Activated CD8-positive, alpha-beta memory T cell treated with anti-CD3 and anti-CD28 coated beads for 36 hours (primary cell): ENCODE results near the gene TNFRSF6B. TPM values are rescaled to one million over a fixed set of nuclear protein-coding genes. Genes with fewer than 3 reads are reported as not detected.

ENCODE experiments used
- CTCF ChIA-PET: fragments of 350-600 bp; sonication (Branson Sonifier 250); formaldehyde crosslinking; loops from one replicate; lab custom pipeline; 2021; ENCODE audit warnings: antibody characterized with exemption; lab: Charles Lee
- POLR2A ChIA-PET: fragments of 350-600 bp; sonication (Branson Sonifier 250); formaldehyde crosslinking; loops from one replicate; lab custom pipeline; 2021; ENCODE audit warnings: antibody characterized with exemption; lab: Charles Lee
- total RNA-seq, 2 experiments: library from RNA; stranded (reverse); gene quantifications; one replicate each; pipeline ENCODE4 v1.2.3, GENCODE V29; 2021

The TNFRSF6B gene
- total RNA-seq, 2 experiments from 2014 or later, result not detected

- ChIA-PET CTCF (interaction anchor here (0.6 kb wide), 1 partner anchor 46 kb away, joined by 3 read pairs; no protein-coding TSS in a partner anchor), POLR2A (no interaction called here)
Observed at GRCh38 chr20:63679799-63680305, 16.6 kb upstream of the TNFRSF6B start.

- POLR2A ChIA-PET, result no interaction called here
- CTCF ChIA-PET, result no interaction called here
Observed at GRCh38 chr20:63680427-63680826, 16.0 kb upstream of the TNFRSF6B start.

GRCh38 chr20:63680857-63681608 is 15.4 kb upstream of the TNFRSF6B start:
- CTCF ChIA-PET, result no interaction called here

GRCh38 chr20:63681609-63682142 is 14.8 kb upstream of the TNFRSF6B start:
- ChIA-PET POLR2A (no interaction called here), CTCF (no interaction called here)

More at GRCh38 chr20:63680857-63681608, 15.4 kb upstream of the TNFRSF6B start:
- POLR2A ChIA-PET, result no interaction called here

GRCh38 chr20:63682384-63683139 is 13.9 kb upstream of the TNFRSF6B start:
- POLR2A ChIA-PET, result interaction anchor here (0.5 kb wide), 1 partner anchor 82 kb away, joined by 3 read pairs; no protein-coding TSS in a partner anchor
- CTCF ChIA-PET, result no interaction called here

GRCh38 chr20:63685269-63686026 is 11.0 kb upstream of the TNFRSF6B start:
- POLR2A ChIA-PET, result no interaction called here
- CTCF ChIA-PET, result no interaction called here

- CTCF ChIA-PET, result no interaction called here
Observed at GRCh38 chr20:63686094-63686491, 10.4 kb upstream of the TNFRSF6B start.

GRCh38 chr20:63686492-63687321 is 9.7 kb upstream of the TNFRSF6B start:
- CTCF ChIA-PET, result no interaction called here
- POLR2A ChIA-PET, result no interaction called here

More at GRCh38 chr20:63686094-63686491, 10.4 kb upstream of the TNFRSF6B start:
- POLR2A ChIA-PET, result no interaction called here

- ChIA-PET CTCF (no interaction called here), POLR2A (no interaction called here)
Observed at GRCh38 chr20:63687419-63688178, 8.9 kb upstream of the TNFRSF6B start.

- ChIA-PET POLR2A (interaction anchor here (1.0 kb wide), 1 partner anchor 47 kb away, joined by 3 read pairs; no protein-coding TSS in a partner anchor), CTCF (no interaction called here)
Observed at GRCh38 chr20:63688228-63689045, 8.0 kb upstream of the TNFRSF6B start.

GRCh38 chr20:63689046-63690002 is 7.1 kb upstream of the TNFRSF6B start:
- ChIA-PET CTCF (no interaction called here), POLR2A (interaction anchor here (1.0 kb wide), 1 partner anchor 48 kb away, joined by 3 read pairs; no protein-coding TSS in a partner anchor)

- CTCF ChIA-PET, result no interaction called here
- POLR2A ChIA-PET, result no interaction called here
Observed at GRCh38 chr20:63690003-63690897, 6.2 kb upstream of the TNFRSF6B start.

- ChIA-PET POLR2A (no interaction called here), CTCF (interaction anchor here (1.0 kb wide), 1 partner anchor 16 kb away, joined by 3 read pairs; the partner anchor contains the start of genes ARFRP1 and ZGPAT)
Observed at GRCh38 chr20:63690898-63691710, 5.3 kb upstream of the TNFRSF6B start.
